GM12892 (cell line): Measurements from ENCODE around the gene AMBRA1.

Experiments used
- POLR2A ChIP-seq: IDR thresholded peaks from 2 replicates; pipeline ENCODE4 v1.6.1; 2011; ENCODE audit warnings: low read depth, low read length, control low read depth
- POLR2AphosphoS5 ChIP-seq: IDR thresholded peaks from 2 replicates; pipeline ENCODE4 v1.6.1; 2011; ENCODE audit warnings: low read depth, low read length, control low read depth
- TAF1 ChIP-seq: IDR thresholded peaks from 2 replicates; pipeline ENCODE4 v1.6.1; 2011; ENCODE audit warnings: low read depth, mild to moderate bottlenecking, control low read depth, low read length, borderline replicate concordance

GRCh38 chr11:46380340-46381047, 213.3 kb downstream of the AMBRA1 start:
- TF ChIP-seq POLR2A = no peak
- TF ChIP-seq TAF1 = no peak
- TF ChIP-seq POLR2AphosphoS5 = no peak
